GM19025 (cell line): ENCODE data around the gene HMCN2.

ENCODE experiments used
- ATAC-seq: cut with Tn5 transposase; IDR thresholded peaks from one replicate; pipeline ENCODE4 v1.9.1; 2021; ENCODE audit warnings: mild to moderate bottlenecking, low read depth, moderate library complexity; ENCODE audit not compliant: unreplicated experiment

The HMCN2 gene

DNA sequence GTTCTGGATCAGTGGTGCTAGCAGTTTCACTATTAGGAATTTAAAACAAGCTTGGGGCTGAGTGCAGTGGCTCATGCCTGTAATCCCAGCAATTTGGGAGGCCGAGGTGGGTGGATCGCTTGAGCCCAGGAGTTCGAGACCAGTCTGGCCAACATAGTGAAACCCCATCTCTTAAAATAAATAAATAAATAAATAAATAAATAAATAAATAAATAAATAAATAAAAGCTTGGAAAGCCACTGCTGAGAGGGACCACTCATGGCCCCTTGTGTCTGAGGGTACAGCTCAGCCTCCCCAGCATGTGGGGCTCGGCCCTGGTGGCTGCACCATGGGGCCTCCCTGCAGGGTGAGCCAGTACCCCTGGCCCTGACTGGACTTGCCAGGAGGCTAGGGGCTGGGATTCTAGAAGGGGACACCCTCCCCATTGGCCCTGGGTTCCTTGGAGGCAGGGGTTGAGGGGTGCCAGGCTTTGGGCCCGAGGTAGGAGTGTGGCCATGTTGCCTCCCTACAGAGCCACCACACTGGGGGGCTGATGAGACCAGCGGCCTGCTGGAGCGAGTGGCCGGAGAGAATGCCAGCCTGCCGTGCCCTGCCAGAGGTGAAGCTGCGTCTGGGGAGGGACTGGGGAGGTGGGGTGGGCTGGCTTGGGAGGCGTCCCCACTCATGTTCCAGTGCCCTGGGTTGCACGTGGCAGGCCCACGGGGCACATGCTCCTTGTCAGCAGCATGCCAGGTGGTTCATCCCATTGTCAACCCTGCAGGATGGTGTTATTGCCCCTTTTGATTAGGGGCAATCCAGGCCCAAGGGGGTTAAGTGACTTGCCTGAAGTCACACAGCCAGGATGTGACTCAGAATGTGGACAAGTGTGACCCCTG, 76.5 kb downstream of the HMCN2 start:
- ATAC-seq: no peak

DNA sequence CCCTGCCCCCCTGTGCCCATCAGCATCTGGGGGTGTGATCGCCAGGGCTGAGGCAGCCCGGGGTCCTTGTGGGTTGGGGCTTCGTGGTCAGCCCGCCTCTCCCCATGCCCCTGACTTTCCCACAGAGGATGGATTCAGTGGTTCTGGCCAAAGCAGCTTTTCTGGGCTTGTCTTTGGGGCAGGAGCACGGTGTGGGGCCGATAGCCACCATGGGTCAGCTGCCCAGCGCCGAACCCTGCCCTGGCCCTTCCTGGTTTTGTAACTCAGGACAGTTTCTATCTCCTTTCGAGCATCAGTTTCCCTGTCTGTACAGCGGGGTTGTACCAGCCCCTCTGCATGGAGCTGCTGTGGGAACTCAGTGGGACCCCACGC, 77.1 kb downstream of the HMCN2 start:
- ATAC-seq: no peak

DNA sequence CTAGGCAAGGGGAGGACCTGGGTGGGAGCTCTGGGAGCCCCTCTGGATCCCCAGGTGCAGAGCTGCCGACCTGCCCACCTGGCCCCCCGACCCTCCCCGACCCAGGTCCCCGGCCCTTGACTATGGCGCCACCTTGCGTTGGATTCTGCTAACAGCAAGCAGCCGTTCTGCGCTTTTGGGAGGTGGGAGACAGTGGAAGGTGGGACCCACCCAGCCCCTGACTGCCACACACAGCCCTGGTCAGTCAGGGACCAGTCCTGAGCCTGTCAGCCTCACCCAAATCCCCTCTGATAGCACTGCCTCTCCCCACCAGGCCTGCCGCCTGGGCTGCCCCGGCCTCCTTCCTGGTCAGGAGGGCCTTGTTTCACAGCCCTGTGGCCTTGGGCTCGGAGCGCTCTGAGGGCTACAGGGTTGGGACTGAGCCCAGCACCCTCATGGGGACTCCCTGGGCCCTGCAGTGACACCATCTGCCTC, 77.9 kb downstream of the HMCN2 start:
- ATAC-seq: no peak

DNA sequence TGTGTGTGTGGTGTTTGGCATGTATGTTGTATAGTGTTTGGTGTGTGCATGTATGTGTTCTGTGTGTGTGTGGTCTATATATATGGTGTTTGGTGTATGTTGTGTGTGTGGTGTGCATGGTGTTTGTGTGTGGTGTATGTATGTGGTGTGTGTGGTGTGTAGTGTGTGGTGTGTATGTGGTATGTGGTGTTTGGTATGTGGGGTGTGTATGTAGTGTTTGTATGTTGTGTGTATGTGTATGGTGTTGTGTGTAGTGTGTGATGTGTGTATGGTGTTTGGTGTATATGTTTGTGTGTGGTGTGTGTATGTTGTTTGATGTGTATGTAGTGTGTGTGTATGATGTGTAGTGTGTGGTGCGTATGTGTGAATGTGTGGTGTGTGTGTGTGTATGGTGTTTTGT, 78.8 kb downstream of the HMCN2 start:
- no peak for ATAC-seq

DNA sequence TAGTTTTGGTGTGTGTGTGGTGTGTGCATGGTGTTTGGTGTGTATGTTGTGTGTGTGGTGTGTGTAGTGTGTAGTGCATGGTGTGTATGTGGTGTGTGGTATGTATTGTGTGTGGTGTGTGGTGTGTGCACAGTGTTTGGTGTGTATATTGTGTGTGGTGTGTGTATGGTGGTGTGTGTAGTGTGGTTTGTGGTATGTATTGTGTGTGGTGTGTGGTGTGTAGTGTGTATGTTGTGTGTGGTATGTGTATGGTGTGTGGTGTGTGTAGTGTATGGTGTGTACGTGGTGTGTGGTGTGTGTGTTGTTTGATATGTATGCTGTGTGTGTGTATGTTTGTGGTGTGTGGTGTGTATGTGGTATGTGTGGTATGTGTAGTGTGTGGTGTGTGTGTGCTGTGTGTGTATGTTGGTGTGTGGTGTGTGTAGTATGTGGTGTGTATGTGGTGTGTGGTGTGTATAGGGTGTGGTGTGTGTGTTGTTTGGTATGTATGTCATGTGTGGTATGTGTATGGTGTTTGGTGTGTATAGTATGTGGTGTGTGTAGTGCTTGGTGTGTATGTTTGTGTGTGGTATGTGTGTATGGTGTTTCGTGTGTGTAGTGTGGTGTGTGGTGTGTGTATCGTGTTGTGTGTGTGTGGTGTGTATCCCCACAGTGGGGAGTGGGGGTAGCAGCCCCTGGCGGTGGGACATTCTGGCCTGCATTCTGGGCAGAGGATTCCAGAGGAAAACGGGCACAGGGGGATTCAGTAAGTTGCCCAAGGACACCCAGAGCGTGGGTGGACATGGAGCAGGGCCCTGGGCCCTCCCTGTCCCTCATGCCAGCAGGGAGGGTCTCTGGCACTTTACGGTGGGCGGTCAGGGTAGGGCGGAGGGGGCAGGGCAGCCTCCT, 79.7 kb downstream of the HMCN2 start:
- no peak for ATAC-seq

DNA sequence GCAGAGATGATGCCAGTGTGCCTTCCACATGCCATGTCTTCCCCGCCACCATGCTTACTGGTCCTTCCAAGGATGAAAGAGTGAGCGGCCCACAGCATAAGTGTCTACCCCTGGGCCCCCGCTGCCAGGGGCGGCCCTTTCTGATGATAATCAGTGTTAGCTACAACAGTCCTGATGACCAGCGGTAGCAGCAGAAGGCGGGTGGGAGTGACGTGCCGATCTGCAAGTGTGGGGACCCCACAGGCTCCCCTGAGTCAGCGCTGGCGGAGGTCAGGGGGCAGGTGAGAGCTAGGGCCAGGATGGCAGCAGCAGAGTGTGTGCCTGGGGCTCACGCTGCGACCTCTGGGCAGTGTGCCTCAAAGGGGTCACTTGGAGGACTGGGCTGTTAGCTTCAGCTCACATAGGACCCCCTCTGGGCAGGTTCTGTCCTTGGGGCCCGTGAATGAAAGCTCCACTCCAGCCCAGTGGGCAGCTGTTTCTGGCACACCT, 80.4 kb downstream of the HMCN2 start:
- no peak for ATAC-seq

DNA sequence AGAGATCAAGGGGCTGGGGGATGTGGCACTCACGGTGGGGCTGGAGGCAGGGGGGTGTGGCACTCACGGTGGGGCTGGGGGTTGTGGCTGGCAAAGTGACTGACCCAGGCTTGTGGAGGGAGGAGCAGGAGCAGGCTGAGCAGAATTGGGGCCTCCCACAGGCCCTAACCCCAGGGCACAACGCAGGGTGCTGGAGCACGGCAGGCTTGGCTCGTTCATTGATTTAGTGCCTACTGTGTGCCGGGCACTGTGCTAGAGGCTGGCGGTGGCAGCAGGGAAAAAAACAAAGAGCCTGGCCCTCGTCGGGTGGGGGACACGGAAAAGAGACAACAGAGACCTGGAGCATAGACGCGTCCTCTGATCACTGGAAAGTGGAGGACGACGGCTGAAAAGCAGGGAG, 80.9 kb downstream of the HMCN2 start:
- no peak for ATAC-seq

DNA sequence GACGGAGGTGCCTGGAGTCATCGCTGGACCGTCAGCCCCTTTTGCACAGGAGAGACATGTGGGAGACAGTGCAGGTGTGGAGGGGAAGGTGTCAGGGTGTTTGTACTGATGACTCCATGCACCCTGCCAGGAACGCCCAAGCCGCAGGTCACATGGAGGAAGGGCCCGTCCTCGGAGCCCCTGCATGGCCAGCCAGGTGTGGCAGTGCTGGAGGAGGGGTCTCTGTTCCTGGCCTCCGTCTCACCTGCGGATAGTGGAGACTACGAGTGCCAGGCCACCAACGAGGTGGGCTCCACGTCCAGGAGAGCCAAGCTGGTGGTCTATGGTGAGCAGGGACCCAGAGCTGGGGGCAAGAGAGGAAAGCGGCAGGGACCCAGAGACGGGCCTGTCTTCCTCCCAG, 81.5 kb downstream of the HMCN2 start:
- ATAC-seq: no peak

DNA sequence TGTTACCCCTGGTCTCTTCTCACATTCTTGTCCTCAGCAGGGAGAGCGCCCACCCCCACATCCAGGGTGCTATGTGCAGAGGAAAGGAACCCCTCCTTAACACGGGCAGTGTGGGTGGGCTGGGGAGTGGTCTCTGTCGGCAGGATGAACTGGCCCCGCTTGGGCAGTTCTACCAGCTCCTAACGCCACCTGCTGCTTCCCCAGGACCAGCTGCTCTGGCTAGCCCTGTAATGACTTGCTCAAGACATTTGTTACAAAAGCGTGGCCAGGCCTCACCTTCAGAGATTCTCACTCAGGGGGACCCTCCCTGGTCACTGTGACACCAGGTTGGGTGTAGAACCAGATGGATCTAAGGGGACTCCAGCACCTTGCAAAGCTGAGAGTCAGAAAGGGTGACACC, 82.4 kb downstream of the HMCN2 start:
- no peak for ATAC-seq

DNA sequence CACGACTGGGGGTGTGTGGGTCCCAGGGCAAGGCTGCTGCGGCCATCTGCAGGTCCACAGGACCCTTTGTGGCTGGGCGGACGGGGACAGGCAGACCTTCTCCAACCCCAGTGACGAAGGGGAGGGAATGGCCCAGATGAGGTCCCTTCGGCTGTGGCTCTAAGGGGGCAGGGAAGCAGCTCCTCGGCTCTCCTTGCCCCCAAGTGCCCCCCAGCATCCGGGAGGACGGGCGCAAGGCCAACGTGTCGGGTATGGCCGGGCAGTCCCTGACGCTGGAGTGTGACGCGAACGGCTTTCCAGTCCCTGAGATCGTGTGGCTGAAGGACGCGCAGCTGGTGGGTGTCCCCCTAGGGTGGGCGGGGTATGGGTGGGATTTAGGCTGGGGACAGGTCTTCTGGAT, 82.8 kb downstream of the HMCN2 start:
- no peak for ATAC-seq

DNA sequence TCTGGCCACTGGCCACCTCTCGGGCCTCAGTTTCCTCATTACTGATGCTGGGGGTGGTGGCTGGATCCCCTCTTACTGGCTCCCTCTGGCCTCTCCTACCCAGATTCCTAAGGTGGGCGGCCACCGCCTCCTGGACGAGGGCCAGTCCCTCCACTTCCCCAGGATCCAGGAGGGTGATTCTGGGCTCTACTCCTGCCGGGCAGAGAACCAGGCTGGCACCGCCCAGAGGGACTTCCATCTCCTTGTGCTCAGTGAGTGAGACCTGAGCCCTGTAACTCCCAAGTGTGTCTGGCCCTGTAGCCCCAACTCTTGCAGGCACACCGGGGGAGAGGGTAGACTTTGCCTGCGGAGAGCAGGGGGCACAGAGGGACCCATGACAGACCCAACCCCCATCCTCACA, 83.3 kb downstream of the HMCN2 start:
- no peak for ATAC-seq

DNA sequence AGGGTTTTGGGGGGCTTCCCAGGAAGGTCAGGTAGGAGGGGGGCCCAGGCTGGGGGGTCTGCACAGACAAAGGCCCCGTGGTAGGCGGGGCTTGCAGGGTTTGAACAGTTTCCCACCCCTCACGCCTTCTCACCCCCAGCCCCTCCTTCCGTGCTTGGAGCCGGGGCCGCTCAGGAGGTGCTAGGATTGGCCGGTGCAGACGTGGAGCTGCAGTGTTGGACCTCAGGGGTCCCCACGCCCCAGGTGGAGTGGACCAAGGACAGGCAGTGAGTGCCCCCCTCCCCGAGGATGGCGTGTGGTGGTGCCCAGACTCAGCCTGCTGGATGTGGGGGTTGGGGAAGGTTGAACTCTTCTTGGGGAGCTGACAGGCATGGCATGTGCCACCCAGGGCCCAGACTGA, 83.8 kb downstream of the HMCN2 start:
- no peak for ATAC-seq

DNA sequence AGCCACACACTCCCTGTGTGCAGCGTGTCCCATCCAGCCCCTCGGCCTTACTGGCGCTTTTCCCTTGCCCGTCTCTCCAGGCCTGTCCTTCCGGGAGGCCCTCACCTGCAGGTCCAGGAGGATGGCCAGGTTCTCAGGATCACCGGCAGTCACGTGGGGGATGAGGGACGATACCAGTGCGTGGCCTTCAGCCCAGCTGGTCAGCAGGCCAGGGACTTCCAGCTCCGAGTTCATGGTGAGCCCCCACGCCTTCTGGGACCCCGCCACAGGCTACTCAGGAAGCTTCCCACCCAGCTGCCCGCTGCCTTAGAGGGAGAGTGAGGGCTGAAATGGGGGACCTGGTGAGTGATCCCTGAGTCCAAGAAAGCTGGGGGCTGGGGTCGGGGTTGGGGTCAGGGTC, 85.8 kb downstream of the HMCN2 start:
- ATAC-seq: no peak

DNA sequence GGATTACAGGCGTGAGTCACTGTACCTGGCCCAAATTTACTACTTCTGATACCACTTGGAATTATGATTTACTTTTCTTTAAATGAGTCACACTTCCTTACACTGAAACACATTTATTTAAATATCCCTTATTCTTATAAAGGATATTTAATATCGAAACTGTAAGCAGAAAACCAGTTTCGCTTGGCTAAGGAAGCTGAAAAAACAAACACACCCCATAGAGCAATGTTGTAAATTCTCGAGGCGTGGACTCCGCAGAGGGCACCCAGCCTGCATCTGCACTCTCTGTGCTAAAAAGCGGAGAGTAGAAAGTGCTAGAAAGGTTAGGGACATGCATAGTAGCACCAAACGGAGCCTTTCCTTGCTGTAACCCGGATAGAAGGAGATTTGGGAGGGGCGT, 86.5 kb downstream of the HMCN2 start:
- no peak for ATAC-seq

DNA sequence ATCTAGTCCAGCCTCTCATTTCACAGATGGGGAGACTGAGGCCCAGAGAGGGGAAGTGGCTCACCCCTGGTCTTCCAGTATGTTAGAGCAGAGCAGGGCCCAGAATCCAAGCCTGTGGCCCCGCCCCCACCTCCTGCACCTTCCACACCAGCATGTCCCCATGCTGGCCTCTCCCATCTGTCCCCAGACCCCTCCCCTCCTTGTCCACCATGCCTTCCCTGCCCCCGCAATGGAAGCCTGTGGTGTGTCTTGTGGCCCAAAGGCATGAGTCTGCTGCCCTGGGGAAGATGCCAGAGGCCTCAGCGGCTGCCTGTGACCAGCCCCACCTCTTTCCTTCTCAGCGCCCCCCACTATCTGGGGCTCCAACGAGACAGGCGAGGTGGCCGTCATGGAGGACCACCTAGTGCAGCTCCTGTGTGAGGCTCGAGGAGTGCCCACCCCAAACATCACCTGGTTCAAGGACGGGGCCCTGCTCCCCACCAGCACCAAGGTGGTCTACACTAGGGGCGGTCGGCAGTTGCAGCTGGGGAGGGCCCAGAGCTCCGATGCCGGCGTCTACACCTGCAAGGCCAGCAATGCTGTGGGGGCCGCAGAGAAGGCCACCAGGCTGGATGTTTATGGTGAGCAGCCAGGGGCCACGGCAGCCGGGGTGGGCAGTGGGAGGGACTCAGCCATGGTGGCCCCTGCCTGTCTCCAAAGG, 87.2 kb downstream of the HMCN2 start:
- no peak for ATAC-seq

DNA sequence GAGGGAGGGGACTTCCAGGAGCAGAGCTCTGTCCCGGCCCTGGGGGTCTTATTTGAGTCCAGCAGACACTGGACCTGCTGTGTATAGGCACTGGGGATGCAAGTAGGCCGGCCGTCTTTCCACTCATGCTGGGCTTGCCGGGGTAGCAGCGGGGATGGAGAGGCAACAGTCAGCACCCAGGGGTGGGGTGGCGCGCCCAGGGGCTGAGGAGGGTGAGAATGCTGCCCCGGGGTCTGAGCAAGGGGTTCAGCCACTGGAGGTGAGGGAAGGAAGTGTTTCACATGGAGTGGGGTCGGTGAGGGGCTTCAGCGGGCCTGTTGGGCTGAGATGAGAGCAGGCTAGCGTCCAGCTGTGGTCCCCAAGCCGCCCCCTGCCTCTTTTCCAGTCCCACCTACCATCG, 88.8 kb downstream of the HMCN2 start:
- ATAC-seq: no peak

DNA sequence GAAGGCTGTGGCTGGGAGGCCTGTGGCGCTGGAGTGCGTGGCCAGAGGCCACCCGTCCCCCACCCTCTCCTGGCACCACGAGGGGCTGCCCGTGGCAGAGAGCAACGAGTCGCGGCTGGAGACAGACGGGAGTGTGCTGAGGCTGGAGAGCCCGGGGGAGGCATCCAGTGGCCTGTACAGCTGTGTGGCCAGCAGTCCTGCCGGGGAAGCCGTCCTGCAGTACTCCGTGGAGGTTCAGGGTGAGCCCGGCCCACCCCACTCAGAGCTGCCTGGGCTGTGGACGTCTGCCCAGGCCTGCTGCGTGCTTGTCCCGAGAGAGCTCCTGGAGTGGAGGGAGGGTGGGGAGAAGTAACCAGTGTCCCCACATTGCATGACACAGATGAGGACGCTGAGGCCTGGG, 89.2 kb downstream of the HMCN2 start:
- ATAC-seq: no peak

DNA sequence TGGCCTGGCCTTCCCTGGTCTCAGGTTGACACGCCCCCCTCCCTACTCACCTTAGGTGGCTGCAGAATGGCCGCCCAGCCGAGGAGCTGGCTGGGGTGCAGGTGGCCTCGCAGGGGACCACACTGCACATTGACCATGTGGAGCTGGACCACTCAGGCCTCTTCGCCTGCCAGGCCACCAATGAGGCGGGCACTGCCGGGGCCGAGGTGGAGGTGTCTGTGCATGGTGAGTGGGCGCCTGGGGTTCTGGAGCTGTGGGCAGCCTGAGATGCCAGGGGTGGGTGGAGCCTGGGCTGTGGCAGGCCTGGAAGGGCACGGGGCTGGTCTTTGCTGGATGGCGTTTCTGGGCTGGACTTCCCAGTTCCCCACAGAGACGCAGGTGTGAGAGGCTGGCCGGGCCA, 90.5 kb downstream of the HMCN2 start:
- no peak for ATAC-seq

DNA sequence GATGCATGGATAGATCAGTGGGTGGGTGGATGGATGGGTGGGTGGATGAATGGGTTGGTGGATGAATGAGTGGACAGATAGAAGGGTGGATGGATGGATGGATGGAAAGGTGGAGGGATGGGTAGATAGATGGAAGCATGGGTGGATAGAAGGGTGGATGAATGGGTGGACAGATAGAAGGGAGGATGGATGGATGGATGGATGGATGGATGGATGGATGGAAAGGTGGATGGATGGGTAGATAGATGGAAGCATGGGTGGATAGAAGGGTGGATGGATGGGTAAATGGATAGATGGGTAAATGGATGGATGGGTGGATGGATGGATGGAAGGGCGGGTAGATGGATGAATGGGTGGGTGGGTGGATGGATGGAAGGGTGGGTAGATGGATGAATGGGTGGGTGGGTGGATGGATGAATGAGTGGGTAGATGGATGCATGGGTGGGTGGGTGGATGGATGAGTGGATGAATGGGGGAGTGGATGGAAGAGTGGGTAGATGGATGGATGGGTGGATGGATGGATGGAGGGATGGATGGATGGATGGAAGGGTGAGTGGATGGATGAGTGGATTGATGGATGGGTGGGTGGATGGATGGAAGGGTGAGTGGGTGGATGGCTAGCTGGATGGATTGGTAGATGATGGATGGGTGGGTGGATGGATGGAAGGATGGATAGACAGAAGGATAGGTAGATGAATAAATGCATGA, 91.5 kb downstream of the HMCN2 start:
- no peak for ATAC-seq

DNA sequence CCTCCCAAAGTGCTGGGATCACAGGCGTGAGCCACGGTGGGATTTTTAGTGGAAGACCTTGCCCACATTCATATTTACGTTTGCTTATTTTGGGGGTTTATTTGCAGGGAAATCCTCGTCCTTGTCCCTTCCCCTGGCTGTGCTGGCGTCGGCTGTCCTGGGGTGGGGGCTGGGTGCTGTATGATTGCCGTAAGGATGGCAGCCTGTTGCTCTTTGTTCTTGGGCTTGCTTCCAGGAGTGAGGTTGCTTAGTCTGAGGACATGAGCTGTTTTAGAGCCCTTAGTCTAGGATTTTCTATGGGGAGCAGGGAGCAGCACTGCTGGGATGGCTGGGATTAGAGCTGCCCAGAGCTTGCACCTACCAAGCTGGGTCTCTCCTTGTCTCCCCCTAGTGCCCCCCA, 93.4 kb downstream of the HMCN2 start:
- ATAC-seq: no peak
